NOMO-1 (cell line): ENCODE results near the gene VAMP3.
A peak's percentile ranks its signal among the peaks of the same experiment; 100 is the strongest.

Source experiments
- DNase-seq, 2 experiments: peaks; one replicate each; lab custom pipeline; 2025; ENCODE audit not compliant: unreplicated experiment in 2 of 2; lab: John Stamatoyannopoulos, UW

VAMP3 gene

GRCh38 chr1:7810395-7810794, 39.3 kb downstream of the VAMP3 start:
- DNase-seq: peak in 1 of 2 experiments; percentile 4

GRCh38 chr1:7811476-7811875, 40.4 kb downstream of the VAMP3 start:
- DNase-seq: no peak

- DNase-seq: no peak
Measured at GRCh38 chr1:7813677-7814373, 42.7 kb downstream of the VAMP3 start.

GRCh38 chr1:7821282-7821681, 50.2 kb downstream of the VAMP3 start:
- DNase-seq: no peak

GRCh38 chr1:7824701-7825100, 53.6 kb downstream of the VAMP3 start:
- DNase-seq: no peak

- DNase-seq: no peak
Measured at GRCh38 chr1:7826363-7826762, 55.3 kb downstream of the VAMP3 start.

- no peak for DNase-seq
Measured at GRCh38 chr1:7827126-7827955, 56.2 kb downstream of the VAMP3 start.
